Ovary (tissue), 3 donors: ENCODE measurements around the gene ZNF746.

Experiments
- POLR2A ChIP-seq: fragments of 450-650 bp; IDR thresholded peaks from one replicate; pipeline ENCODE4 v1.6.1; 2017; ENCODE audit warnings: antibody characterized with exemption, mild to moderate bottlenecking, moderate library complexity
- TF ChIP-seq, protein P1 (sequence below), 3 donors: fragments of 450-650 bp in 2 of 3; fragments of 200-600 bp in 1 of 3; IDR thresholded peaks; one replicate each; pipeline versions ENCODE4 v1.5.1 to v1.8.0; 2016 to 2022; ENCODE audit warnings: antibody characterized with exemption in 3 of 3, mild to moderate bottlenecking in 1 of 3
- donor health status: DM: no; HTN: no; CAD: no.

DNA sequence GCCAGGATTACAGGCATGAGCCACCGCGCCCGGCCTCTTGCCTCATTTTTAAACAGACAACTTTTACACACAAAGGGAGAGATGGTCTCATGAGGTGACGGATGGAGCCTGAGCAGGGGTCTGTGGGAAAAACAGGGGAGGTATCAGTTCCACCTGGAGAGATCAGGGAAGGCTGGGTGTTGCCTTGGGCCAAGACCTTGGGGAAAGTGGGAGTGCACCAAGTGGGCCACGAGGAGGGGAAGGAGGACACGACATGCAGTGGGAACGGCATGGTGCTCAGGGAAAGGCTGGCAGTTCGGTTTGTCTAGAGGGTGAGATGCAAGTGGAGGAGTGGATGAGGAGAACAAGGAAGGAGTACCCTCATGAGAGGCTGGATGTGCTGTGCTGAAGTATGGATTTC is 27.8 kb downstream of the ZNF746 start:
- TF ChIP-seq, protein P1, sequence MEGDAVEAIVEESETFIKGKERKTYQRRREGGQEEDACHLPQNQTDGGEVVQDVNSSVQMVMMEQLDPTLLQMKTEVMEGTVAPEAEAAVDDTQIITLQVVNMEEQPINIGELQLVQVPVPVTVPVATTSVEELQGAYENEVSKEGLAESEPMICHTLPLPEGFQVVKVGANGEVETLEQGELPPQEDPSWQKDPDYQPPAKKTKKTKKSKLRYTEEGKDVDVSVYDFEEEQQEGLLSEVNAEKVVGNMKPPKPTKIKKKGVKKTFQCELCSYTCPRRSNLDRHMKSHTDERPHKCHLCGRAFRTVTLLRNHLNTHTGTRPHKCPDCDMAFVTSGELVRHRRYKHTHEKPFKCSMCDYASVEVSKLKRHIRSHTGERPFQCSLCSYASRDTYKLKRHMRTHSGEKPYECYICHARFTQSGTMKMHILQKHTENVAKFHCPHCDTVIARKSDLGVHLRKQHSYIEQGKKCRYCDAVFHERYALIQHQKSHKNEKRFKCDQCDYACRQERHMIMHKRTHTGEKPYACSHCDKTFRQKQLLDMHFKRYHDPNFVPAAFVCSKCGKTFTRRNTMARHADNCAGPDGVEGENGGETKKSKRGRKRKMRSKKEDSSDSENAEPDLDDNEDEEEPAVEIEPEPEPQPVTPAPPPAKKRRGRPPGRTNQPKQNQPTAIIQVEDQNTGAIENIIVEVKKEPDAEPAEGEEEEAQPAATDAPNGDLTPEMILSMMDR (IDR thresholded peaks at IDR 0.05): no peak
- no peak for TF ChIP-seq POLR2A
